Urinary bladder (tissue), 4 donors: ENCODE measurements around the gene SLC1A2. TPM values are rescaled to one million over a fixed set of nuclear protein-coding genes. Genes with fewer than 3 reads are reported as not detected.

Source experiments
- DNase-seq: peaks from one replicate; pipeline ENCODE4 v3.0.0-alpha.2; 2015; ENCODE audit errors: extremely low spot score
- H3K27ac ChIP-seq: one replicate; pipeline ENCODE4 v1.5.1; 2013; ENCODE audit warnings: low read depth, mild to moderate bottlenecking, moderate library complexity
- H3K36me3 ChIP-seq: one replicate; pipeline ENCODE4 v1.6.1; 2013; ENCODE audit warnings: mild to moderate bottlenecking, moderate library complexity; ENCODE audit not compliant: insufficient read depth
- H3K4me1 ChIP-seq: one replicate; pipeline ENCODE4 v1.6.1; 2013; ENCODE audit warnings: mild to moderate bottlenecking, moderate library complexity; ENCODE audit not compliant: insufficient read depth
- H3K4me3 ChIP-seq: one replicate; pipeline ENCODE4 v1.5.1; 2013; ENCODE audit warnings: low read depth, low read length
- WGBS: extraction: QIAGEN DNeasy Blood & Tissue Kit; methylation state at CpG from one replicate; pipeline ENCODE4 v1.1.7; 2013; 5-methylcytosine and 5-hydroxymethylcytosine counted together
- polyA plus RNA-seq: library from polyadenylated mRNA; stranded (reverse); fragments of 200-250 nt; gene quantifications from one replicate; pipeline ENCODE4 v1.2.3, GENCODE V29; 2013
- small RNA-seq: library from RNA; depleted of rRNA; stranded (forward); fragments of <200 nt; gene quantifications from one replicate; pipeline ENCODE3, GENCODE V24; 2014
- total RNA-seq: library from RNA; depleted of rRNA; stranded (reverse); fragments of >200 nt; gene quantifications from one replicate; pipeline ENCODE4 v1.2.3, GENCODE V29; 2014
- donor health status: healthy with polysubstance abuse.
- donor health status: healthy.

SLC1A2 gene
- total and polyA plus RNA-seq, 2 donors, result 0.44 to 17.9 TPM

DNA sequence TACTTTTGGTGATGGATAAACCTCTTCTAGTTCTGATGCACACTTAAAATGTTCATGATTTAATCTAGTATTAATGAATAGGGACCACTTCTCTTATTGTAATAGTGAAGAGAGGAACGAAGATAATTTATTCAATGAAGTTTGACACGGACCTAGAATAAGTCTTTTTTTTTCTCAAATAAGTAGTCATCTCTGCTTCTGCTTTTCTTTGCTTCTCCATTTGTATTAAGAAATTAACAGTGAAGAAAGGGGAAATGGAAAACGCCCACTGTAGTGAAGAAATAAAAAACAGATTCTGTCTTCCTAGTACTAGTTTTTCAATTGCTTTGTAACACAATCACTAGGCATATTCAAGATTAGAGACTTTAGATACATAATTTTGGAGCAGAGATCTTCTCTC, 207.4 kb downstream of the SLC1A2 start:
- Histone ChIP-seq H3K4me3 (no peak overlapping the region), H3K4me1 (no peaks in the 10 kb centered on the region), H3K36me3 (no peaks in the 10 kb centered on the region), H3K27ac (no peak overlapping the region)
- no peak for DNase-seq
- 88% methylated on average over 3 of the region's 3 CpGs for WGBS

DNA sequence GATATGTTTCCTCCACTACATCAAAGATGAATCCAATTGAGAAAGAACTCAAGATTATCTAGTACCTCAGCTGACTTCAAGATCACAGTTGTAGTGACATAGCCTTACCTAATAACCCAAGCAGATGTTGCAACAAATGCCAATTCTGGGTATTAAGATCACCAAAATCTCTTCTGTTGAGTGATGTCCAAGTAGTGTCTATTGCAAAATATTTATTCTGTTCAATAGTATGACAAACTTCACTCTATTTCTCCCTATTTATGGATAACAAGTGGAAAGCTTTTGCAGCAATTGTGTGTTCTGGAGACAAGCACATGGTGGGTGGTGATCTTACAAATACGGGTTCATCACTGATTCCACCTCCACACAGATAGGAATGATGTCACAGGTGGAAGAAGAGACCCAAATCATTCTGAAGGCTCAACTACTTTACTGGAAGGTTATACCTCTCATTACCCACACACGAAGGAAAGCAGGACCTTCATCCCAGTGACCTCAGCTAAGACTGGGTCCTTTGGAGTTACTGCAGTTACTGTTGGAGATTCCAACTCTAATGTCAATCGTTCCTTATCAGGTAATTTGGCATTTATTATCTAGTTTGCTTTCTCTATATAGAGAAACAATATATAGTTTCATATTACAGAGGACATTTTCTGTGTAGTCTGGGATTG, 208.3 kb downstream of the SLC1A2 start:
- H3K4me3 ChIP-seq, result no peak overlapping the region
- H3K27ac ChIP-seq, result no peak overlapping the region
- DNase-seq, result no peak
- no peaks in the 10 kb centered on the region for H3K36me3 ChIP-seq
- 78% methylated on average over 3 of the region's 3 CpGs for WGBS
- H3K4me1 ChIP-seq, result no peaks in the 10 kb centered on the region

DNA sequence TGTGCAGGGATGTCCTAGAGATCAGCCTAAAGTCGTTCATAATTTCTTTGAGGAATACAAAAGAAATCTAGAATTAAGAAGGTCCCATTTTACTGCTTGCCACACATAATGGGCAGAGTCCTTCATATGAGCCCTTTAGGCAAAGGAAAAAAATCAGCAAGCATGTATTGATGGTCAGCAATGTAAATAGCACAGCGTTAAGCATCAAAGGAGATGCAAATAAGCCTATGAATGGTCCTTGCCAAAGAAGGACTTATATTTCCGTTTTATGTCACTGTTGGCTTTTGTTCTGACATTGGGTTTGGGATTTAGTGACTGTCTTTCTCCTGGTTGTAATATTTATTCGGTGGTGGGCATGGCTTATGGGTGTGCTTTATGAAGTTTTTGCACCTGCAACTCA, 210.6 kb downstream of the SLC1A2 start:
- Histone ChIP-seq H3K27ac (no peak overlapping the region), H3K4me1 (no peaks in the 10 kb centered on the region), H3K36me3 (no peaks in the 10 kb centered on the region), H3K4me3 (no peak overlapping the region)
- no peak for DNase-seq
- WGBS, result 75% methylated on average over 4 of the region's 4 CpGs

DNA sequence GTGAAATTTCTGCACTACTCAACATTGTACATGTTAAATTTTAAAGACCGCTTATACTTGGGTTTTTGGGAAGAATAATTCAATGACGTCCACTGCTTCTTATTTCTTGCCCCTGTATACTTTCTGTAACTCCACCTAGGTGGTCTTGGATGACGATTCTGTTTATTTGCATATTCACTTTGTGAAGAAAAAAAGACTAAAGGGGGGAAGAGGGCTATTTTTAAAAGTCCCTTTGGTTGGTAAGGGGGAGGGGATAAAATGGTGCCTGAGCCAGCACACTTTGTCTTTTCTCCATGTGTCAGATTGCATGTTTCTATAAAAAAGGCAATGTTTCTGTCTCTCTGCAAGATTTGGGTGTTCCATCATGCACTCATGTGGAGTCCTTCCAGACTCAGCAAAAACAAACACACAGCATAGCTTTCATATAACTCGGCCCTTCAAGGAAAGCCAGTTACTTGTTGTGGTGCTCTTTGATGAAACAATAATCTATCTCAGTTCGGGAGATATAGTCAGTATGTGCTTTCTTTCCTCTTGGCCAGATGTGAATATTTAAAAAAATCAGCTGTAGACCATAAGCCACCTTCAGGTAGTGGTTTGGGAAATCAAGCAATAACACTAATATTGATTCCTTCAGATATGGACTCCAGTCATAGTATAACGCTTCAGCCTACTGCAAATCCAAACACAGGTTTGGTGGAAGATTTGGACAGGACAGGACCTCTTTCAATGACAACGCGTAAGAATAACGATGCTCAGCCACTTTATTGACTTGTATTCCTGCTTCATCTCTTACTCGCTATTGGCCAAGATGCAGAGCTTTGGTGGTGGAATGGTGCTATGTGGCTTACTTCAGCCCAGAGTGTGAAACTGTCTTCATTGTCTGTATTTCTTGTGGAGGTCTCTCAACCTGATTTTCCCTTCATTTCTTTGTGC, 211.6 kb downstream of the SLC1A2 start:
- 77% methylated on average over 10 of the region's 10 CpGs for WGBS
- DNase-seq, result no peak
- no peaks in the 10 kb centered on the region for H3K4me1 ChIP-seq
- no peak overlapping the region for H3K4me3 ChIP-seq
- no peaks in the 10 kb centered on the region for H3K36me3 ChIP-seq
- no peak overlapping the region for H3K27ac ChIP-seq

DNA sequence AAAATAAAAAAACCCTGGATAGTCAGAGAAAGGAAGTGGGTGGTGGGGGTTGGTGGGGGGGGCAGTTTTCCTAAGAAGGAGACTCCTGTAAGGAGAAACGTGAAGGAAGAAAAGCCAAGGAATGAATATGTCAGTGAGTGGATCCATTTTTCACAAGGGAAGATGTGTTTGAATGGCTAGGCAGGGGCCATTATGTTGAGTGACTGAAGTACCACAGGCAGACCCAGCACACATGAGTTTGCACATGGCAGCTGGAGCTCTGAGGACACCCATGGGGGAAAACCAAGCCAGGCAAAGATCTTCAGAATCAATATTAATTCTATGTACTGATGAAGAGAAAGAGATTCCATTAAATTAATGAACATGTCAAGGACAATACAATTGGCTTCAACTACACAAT, 212.7 kb downstream of the SLC1A2 start:
- 93% methylated on average over 1 of the region's 1 CpG for WGBS
- no peaks in the 10 kb centered on the region for H3K4me1 ChIP-seq
- DNase-seq, result no peak
- no peak overlapping the region for H3K27ac ChIP-seq
- H3K4me3 ChIP-seq, result no peak overlapping the region
- no peaks in the 10 kb centered on the region for H3K36me3 ChIP-seq

DNA sequence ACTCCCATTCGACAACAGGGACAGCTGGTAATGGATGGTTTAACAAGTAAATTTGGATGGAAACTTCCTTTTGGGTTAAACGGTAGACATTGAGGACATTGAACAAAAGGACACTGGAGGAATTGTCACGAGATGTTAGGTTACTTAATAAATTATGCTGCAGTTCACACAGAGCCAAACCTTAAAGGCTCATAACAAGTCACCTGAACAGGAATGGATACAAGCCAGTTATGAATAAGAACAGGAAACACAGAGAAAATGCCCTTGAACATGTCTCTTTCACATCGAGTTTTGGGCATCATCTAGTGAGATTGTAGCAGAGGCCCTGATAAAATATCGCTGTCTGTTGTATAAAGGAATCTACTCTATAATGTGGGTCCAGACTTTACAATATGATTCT, 214.7 kb downstream of the SLC1A2 start:
- no peaks in the 10 kb centered on the region for H3K36me3 ChIP-seq
- no peaks in the 10 kb centered on the region for H3K4me1 ChIP-seq
- no peak overlapping the region for H3K4me3 ChIP-seq
- no peak for DNase-seq
- 77% methylated on average over 5 of the region's 5 CpGs for WGBS
- no peak overlapping the region for H3K27ac ChIP-seq

Small RNA genes lying within 50 kb of the gene (small RNA-seq; reads per million reads assigned to genes)
- not detected for gene AC090625.1

Other genes with a start within 250 kb of the SLC1A2 start
- 179 TPM for gene PAMR1, start 106.1 kb upstream of the SLC1A2 start, total RNA-seq
- gene PAMR1, start 106.1 kb upstream of the SLC1A2 start, polyA plus RNA-seq, result 48.7 TPM
- gene FJX1, start 198.9 kb upstream of the SLC1A2 start, total RNA-seq, result 8.7 TPM
- 3.1 TPM for gene FJX1, start 198.9 kb upstream of the SLC1A2 start, polyA plus RNA-seq
- 16.0 TPM for gene TRIM44, start 243.2 kb upstream of the SLC1A2 start, total RNA-seq
- gene TRIM44, start 243.2 kb upstream of the SLC1A2 start, polyA plus RNA-seq, result 24.3 TPM